ENCODE results near the gene NUTM1.
"Not testable (repeated sequence)": the region's sequence is repeated elsewhere in the genome, so short reads cannot be mapped to it uniquely, and the experiment has no call there.

The NUTM1 gene

DNA sequence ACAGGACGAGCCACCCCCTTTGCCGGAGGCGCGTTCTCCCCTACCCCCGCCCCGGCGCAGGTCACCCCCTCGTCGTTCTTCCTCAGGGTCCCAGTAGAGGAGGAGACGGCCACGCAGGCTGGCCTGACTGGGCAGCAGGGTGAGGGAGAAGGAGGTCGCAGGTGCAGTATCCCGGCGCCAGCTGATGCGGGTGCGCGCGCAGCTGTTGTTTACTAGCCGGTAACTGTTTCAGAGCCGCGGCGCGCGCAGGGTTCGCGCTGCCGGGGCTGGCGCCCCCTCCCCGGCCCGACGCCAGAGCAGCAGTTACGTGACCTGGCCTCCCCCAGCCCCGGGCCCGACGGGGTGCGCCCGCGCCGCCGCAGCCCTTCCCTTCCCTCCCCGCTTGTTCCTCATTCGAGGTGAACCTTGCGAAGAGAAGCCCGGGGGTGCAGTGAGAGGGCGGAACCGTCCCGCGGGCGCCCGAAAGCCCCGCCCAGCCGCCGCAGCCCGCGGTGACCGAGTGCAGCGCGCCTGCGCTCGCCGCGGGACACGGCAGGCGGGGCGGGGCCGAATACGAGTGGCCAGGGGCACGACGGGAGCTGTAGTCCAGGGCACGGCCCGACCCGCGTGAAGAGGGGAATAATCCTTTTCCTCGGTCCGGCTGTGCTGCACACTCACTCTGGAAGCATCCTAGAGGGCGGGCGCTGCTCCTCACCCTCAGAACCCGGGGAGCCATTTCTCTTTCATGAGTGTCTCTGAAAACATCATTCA, 5.4 kb upstream of the NUTM1 start, which contains the start of gene SLC12A6:
Gene SLC12A6 (minus strand): TSS at position 225 of the 750 bp plus-strand sequence. CDS start 1,101 bp downstream, outside the sequence.
- DNase-seq, result peak; percentile 96

DNA sequence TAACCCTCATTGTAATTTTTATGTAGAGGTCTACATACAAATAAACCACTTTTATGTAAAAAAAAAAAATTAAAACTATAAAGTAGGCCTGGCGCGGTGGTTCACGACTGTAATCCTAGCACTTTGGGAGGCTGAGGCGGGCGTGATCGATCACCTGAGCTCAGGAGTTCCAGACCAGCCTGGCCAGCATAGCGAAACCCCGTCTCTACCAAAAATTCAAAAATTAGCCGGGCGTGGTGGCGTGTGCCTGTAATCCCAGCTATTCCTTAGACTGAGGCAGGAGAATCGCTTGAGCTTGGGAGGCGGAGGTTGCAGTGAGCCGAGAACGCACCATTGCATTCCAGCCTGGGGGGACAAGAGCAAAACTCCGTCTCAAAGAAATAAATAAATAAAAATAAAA, 4.8 kb upstream of the NUTM1 start:
- DNase-seq, result no peak

DNA sequence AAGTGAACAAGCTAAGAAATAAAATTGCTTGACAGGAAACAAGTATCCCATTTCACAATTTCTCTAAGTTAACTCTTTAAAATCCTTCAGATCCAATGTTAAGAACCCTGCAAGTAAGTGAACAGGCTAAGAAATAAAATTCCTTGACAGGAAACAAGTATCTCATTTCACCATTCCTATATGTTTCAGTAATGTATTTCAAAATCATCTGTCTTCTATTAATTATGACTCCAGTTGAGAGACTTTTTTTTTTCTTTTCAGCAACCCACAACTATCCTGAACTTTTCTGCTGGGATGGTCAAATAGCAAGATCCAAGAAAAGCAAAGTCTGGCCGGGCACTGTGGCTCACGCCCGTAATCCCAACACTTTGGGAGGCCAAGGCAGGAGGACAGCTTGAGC, 3.2 kb upstream of the NUTM1 start:
- DNase-seq, result peak; percentile 46

DNA sequence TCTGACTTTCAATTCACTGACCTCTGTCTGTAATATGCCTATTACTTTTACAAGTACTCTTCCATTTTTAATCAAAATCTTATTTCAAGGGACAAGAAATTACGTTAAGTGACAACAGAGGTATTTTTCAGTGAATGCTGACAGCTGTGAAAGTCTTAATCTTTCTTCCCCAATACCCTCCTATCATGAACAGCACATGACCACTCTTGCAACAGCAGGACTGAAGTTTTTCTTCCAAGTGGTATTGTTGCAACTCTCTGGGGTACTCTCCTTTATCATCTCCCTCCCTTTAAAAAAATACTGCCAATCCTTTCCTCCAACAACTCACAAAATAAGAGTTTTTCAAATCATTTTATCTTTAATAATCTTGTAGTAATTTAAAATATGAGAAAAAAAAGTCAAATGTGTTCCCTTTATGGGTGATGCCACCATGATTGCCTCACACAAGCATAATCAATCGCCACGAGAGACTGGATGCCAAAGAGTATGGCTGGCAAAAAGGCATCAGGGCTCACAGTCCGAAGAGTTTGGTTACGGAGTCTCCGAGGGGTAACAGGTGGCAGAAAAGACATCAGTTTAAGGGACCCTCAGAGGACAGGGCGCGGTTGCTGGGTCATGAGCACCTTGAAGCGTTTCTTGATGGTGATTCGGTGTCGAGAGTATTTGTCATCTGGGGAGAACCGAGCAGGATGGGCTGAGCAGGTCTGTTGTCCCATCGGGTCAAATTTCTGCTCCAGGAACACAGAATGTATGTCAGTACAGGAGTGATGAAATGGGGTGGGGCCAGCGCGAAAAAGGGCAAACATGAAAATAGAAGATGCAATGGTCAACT, 1.5 kb upstream of the NUTM1 start:
- no peak for DNase-seq

DNA sequence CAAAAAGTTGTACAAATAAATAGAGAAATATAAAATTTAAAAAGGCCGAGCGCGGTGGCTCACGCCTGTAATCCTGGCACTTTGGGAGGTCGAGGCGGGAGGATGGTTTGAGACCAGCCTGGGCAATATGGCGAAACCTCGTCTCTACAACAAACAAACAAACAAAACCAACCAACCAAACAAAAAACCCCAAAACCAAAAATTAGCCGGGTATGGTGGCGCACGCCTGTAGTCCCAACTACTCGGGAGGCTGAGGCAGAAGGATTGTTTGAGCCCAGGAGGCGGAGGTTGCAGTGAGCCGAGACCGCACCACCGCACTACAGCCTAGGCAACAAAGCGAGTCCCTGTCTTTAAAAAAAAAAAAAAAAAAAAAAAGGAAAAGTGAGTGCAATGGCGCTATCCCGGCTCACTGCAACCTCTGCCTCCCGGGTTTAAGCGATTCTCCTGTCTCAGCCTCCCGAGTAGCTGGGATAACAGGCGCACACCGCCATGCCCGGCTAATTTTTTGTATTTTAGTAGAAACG, 840 bp upstream of the NUTM1 start:
- not testable (repeated sequence) for DNase-seq

DNA sequence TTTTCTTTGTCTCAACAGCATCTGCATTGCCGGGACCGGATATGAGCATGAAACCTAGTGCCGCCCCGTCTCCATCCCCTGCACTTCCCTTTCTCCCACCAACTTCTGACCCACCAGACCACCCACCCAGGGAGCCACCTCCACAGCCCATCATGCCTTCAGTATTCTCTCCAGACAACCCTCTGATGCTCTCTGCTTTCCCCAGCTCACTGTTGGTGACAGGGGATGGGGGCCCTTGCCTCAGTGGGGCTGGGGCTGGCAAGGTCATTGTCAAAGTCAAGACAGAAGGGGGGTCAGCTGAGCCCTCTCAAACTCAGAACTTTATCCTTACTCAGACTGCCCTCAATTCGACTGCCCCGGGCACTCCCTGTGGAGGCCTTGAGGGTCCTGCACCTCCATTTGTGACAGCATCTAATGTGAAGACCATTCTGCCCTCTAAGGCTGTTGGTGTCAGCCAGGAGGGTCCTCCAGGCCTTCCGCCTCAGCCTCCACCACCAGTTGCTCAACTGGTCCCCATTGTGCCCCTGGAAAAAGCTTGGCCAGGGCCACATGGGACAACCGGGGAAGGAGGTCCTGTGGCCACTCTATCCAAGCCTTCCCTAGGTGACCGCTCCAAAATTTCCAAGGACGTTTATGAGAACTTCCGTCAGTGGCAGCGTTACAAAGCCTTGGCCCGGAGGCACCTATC, 5.0 kb downstream of the NUTM1 start:
- no peak for DNase-seq

DNA sequence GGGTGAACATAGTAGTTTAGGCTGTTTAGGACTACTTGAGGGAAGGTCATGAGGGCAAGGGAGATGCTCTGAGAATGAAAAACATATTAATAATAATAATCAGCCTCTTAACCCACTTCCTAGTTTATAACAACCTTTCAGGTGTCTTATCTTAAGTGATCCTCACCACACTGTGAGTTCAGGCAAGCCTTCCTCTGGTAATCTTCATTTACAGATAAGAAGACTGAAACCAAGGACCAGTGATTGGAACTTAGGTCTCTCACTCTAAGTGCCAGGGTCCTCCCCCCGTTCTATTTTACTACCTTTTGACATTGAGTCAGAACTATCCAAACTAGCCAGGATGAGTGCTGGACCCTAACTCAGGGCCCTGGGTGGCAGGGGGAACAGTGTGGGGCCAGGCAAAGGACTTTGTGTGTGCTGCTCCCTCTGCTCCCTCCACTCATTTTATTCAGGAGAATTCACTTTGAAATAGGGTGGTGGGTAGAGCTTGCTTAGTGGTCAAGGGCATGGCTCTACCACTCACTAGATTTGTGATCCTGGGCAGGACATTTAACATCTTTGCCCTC, 5.7 kb downstream of the NUTM1 start:
- no peak for DNase-seq

DNA sequence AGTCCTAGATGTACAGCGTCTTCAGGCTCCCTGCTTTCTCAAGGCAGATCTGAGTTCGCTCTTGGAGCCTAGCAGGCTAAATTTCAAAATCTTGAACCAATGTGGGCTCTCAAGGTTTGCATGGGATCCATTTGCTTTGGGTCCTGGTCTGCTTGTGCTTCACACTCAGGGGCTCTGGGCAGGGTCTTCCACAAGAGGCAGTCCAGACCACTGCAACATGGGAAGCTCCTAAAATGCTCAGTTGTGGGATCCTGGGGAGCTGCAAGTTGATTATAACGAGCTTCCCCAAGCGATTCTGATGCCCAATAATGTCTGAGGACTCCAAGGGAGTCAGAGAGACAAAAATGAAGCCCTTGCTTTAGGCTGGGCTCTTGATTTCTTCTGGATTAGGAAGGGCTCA, 6.7 kb downstream of the NUTM1 start:
- DNase-seq, result no peak

DNA sequence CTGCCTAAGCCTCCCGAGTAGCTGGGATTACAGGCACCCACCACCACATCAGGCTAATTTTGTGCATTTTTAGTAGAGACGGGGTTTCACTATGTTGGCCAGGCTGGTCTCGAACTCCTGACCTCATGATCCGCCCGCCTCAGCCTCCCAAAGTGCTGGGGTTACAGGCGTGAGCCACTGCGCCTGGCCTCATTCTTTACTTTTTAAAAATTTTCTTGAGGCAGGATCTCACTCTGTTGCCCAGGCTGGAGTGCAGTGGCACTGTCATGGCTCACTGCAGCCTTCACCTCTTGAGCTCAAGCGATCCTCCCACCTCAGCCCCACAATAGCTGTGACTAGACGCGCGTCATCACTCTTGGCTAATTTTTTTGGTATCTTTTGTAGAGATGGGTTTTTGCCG, 9.9 kb downstream of the NUTM1 start:
- not testable (repeated sequence) for DNase-seq

DNA sequence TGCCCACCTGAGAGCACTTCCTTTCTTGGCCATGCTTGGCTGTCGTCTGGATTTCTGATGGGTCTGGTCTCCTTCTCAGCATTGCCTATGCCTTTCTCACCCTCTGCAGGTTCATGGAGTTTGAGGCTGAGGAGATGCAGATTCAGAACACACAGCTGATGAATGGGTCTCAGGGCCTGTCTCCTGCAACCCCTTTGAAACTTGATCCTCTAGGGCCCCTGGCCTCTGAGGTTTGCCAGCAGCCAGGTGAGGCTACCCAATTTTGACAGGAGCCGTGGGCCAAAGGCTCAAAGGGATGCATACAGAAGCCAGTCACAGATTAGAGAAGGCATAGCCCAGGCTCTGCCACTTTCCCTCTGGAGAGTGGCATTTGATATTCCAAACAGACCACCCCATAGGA, 10.5 kb downstream of the NUTM1 start:
- DNase-seq, result no peak

DNA sequence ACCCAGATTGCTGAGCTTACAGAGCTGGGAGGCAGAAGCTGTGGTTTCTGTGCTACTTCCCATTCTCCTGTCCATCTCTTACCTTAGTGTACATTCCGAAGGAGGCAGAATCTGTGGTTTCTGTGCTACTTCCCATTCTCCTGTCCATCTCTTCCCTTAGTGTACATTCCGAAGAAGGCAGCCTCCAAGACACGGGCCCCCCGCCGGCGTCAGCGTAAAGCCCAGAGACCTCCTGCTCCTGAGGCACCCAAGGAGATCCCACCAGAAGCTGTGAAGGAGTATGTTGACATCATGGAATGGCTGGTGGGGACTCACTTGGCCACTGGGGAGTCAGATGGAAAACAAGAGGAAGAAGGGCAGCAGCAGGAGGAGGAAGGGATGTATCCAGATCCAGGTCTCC, 11.2 kb downstream of the NUTM1 start:
- no peak for DNase-seq

DNA sequence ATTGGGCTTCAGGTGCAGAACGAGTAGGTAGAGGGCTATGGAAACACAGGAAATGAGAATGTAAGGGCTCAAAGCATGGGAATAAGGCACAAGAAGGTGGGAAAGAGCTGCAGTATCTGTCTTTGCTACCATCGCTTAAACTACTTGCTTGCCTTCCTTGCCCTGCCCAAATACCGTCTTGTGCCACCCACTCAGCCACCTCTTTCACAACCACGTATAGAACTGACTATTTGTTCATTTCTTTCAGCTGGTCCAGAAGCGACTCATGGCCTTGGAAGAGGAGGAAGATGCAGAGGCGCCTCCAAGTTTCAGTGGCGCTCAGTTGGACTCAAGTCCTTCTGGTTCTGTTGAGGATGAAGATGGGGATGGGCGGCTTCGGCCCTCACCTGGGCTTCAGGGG, 12.1 kb downstream of the NUTM1 start:
- no peak for DNase-seq

DNA sequence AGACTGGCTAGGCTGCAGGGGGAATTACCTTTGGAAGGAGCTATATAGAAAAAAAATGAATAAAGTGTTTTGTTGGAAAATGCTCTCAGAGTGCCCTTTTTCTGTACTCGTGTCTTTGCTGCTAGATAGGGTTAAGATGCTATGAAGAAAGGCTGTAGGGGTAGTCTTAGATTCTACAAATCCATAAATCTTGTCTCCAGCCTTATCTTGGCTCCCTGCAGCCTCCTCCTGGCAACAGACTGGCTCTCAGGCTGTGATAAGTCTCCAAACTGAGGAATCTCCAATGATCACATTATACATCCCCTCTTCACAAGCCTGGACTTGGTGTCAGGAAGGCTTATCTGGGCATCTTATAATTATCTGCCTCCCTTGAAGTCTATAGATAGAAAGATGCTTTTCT, 14.5 kb downstream of the NUTM1 start:
- no peak for DNase-seq

DNA sequence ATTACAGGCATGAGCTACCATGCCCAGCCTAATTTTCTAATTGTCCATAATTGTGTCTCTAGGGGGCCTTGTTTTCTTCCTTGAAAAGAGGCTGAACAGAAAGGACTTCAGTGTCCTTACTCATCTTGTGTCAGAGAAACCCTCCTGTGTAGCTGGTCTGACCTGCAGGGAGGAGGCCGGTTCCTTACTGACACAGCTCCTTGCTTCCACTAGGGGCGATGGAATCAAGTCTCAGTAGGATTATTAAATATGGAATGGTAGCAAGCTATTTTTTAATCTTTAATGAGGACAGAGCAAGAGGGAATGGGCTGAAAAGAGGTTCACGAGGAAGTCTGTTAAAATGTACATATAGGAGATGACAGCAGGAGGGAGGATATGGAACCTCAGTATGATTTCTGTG, 15.3 kb downstream of the NUTM1 start:
- no peak for DNase-seq

DNA sequence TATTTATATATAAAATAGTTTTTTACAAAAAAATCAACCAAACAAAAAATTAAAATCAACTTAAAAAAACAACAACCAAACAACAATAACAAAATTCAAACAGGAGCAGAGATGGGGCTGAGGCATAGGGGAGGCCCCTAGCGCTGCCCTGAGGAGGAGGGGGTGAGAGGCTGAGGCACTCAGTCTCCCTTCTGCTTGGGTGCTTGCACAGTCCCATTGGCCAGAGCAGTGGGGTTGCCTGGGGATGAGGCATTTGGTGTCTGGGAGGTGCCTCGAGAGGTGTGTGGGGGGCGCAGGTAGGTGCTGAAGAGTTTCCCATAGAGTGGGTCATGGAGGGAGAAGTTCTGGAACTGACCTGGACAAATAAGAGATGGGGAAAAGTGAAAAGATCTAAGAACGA, 15.8 kb downstream of the NUTM1 start:
- DNase-seq, result no peak

DNA sequence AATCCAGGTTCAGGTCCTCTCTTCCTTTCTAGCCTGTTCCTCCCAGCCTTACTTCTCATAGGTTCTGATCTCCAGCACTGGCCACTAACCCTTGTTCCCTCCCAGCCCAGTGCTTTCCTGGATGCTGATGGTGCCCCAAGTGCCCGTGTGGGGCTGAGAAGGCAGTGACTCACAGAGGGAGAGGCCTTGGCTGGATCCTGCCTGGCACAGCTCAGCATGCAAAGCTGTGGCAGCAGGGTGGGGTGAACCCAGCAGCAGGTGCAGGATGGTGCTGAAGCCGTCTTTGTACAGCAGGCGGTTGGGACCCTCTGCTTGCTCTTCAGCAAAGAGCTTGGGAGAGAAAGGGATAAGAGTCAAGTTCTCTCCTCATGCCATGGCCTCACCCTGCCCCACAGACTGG, 16.3 kb downstream of the NUTM1 start:
- no peak for DNase-seq

DNA sequence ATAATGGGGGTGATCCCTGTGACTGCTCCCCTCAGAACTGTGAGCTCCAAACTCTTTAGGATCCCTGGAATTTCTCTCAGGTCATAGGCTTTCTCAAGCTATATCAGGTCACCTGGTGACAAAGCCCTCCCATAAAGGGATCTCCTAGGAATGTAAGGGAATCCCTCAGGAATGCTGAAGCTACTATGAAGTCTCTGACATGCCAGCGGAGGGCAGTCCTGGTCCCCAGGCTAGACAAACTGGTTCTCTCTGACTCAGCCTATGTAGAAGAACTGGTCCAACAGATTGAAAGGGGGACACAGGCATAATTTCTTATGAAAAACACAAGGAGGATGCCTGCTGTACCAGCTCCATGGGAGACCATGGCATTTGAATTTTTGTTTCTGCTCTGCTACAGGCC, 17.2 kb downstream of the NUTM1 start:
- peak; percentile 35 for DNase-seq

DNA sequence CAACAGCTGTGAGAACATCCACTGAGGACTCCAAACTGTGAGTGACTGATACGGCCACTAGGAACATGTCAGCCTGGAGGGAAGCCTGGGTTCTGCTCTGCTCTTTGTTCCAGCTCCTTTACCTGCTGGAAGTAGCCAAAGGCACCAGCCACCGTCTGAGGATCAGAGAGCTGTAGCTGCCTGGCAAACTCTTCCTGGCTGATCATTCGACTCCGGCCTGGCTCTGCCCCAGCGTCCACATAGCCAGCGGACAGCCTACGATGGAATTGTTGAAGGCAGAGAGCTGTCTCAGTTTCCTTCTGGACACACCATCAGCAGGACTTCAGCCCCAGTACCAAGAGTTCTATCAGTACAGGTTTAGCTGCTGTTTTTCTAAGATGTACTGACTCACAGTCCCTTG, 18.2 kb downstream of the NUTM1 start:
- DNase-seq, result no peak

DNA sequence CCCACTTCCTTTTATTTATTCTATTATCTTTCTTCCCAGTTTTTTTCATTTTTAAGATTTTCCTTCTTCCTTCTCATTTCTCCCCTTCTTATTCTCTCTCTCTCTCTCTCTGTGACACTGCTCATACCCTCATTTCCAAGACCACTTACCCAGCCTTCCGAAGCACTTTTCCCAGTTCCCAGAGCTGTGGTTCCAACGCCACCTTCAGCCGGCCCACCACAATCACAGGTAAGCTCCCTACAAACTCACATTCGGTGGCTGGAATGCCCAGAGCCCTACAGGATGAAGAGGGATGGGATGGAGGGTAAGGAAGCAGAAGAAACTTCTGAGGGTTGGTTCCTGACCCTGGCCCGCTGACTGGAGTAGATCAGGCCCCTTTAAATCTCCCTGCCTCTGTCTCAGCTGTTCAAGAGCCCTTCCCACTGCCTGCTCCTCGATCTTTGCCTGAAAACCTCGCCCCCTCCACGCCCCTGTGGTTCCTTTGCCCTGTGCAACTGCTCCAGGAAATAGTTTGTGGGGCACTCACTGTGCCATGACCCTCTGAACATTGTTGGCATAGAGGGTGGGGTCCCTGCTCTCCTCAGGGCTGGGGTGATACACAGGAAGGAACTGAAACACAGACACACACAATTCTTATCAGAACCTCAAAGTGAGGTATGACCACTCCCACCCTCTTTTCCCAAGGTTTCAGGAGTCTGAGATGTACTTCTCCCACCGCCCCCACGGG, 19.1 kb downstream of the NUTM1 start:
- no peak for DNase-seq

DNA sequence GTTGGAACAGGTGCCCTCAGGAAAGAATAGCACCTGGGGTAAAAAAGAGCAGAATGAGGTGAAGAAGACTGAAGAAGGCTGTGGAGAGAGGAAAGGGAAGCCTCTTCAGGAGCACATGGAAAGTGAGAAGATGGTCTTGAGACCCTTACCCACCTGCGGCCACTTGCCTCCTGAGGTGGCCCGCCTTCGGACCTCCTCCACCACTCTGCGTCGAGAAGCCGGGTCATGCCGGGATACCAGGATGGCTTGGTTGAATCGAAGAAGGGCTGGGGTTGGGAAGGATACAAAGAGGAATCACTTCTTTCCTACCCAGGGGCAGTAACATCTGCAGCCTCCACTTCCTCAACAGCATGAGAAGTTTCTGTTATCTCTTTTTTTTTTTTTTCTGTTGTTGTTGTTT, 20.9 kb downstream of the NUTM1 start:
- no peak for DNase-seq

DNA sequence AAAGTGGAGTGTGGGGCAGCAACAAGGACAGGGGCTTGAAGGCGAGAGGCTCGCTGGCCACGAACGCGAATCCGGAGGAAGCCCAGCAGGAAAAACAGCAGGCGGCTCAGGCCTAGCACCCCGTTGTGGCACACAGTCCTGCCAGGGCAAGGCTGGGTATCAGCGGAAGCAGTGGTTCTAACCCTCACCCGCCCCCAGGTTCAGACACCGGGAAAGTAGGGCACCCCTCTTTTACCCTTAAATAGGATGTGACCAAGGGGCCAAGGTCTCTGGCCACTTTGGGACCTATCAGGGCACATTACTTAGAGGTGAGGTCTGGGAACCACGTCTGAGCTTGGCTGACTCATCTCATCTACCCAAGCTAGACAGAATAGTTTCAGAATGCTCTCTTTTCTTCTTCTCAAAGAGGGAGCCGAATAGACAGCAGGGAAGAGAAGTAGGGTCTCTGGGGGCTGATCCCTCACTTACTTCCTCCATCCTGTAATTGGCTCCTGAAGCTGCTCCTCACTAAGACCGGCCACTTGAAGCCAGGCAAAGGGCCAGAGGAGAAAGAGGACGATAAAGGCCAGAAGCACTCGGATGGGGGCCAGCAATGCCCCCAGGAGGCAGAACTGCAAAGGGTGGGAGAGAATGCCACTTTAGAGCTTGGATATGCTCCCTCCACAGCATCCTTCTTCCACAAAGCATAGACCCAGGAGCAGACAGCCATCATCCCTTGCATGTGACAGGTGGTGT, 22.1 kb downstream of the NUTM1 start:
- no peak for DNase-seq

Data from fibroblast of skin of back (primary cell).